OCI-LY1 (cell line): ENCODE data around the gene SGCD.

Source experiments
- H2AFZ ChIP-seq: fragments of 200-600 bp; sonication (generic), shearing (Covaris generic); 2 replicates; pipeline ENCODE4 v1.6.0; 2014; ENCODE audit warnings: antibody characterized with exemption, mild to moderate bottlenecking, low read length
- H3F3A ChIP-seq: fragments of 200-600 bp; sonication (generic), shearing (Covaris generic); 2 replicates; pipeline ENCODE4 v1.6.0; 2014; ENCODE audit warnings: mild to moderate bottlenecking, antibody characterized with exemption, low read length, moderate library complexity; ENCODE audit not compliant: insufficient read depth
- H3K27ac ChIP-seq: fragments of 200-600 bp; sonication (generic); 2 replicates; pipeline ENCODE4 v1.5.1; 2014; ENCODE audit warnings: low read length, mixed run types, mild to moderate bottlenecking, low read depth; ENCODE audit not compliant: poor library complexity, severe bottlenecking
- H3K27me3 ChIP-seq: fragments of 200-600 bp; sonication (generic); 2 replicates; pipeline ENCODE4 v1.6.0; 2014; ENCODE audit warnings: antibody characterized with exemption, mild to moderate bottlenecking, low read length, moderate library complexity; ENCODE audit not compliant: insufficient read depth
- H3K36me3 ChIP-seq: fragments of 200-600 bp; sonication (generic); 2 replicates; pipeline ENCODE4 v1.6.1; 2014; ENCODE audit warnings: mild to moderate bottlenecking, antibody characterized with exemption, low read length, moderate library complexity, mixed read lengths; ENCODE audit not compliant: insufficient read depth
- H3K4me1 ChIP-seq: fragments of 200-600 bp; sonication (generic); 2 replicates; pipeline ENCODE4 v1.5.1; 2014; ENCODE audit warnings: mild to moderate bottlenecking, low read length, moderate library complexity; ENCODE audit not compliant: insufficient read depth, severe bottlenecking
- H3K4me2 ChIP-seq: fragments of 200-600 bp; sonication (generic), shearing (Covaris generic); 2 replicates; pipeline ENCODE4 v1.6.1; 2014; ENCODE audit warnings: low read length
- H3K4me3 ChIP-seq: fragments of 200-600 bp; sonication (generic); 2 replicates; pipeline ENCODE4 v1.5.1; 2014; ENCODE audit warnings: low read length, low read depth, mild to moderate bottlenecking, mixed read lengths; ENCODE audit not compliant: poor library complexity, severe bottlenecking
- H3K79me2 ChIP-seq: fragments of 200-600 bp; shearing (Covaris generic); 2 replicates; pipeline ENCODE4 v1.6.1; 2016; ENCODE audit warnings: mixed run types, low read length, mixed read lengths; ENCODE audit not compliant: insufficient read depth
- H3K9ac ChIP-seq: fragments of 200-600 bp; sonication (generic), shearing (Covaris generic); 2 replicates; pipeline ENCODE4 v1.6.1; 2014; ENCODE audit warnings: mild to moderate bottlenecking, low read length, mixed read lengths
- H3K9me2 ChIP-seq: fragments of 200-600 bp; sonication (generic), shearing (Covaris generic); 2 replicates; pipeline ENCODE4 v1.6.1; 2014; ENCODE audit warnings: low read depth, mild to moderate bottlenecking, low read length, mixed read lengths
- H3K9me3 ChIP-seq: fragments of 200-600 bp; shearing (Covaris generic); 2 replicates; pipeline ENCODE4 v1.6.1; 2014; ENCODE audit warnings: low read length, mixed read lengths
- H4K20me1 ChIP-seq: fragments of 200-600 bp; sonication (generic), shearing (Covaris generic); 2 replicates; pipeline ENCODE4 v1.6.0; 2016; ENCODE audit warnings: mild to moderate bottlenecking, low read length; ENCODE audit not compliant: insufficient read depth
- CTCF ChIP-seq: fragments of 200-600 bp; sonication (generic), shearing (Covaris generic); IDR thresholded peaks from 2 replicates; pipeline ENCODE4 v1.5.1; 2017; ENCODE audit warnings: mild to moderate bottlenecking, antibody characterized with exemption, low read length, moderate library complexity, mixed read lengths
- EZH2 ChIP-seq: fragments of 200-600 bp; sonication (generic), shearing (Covaris generic); IDR thresholded peaks from 2 replicates; pipeline ENCODE4 v1.8.0; 2017; ENCODE audit warnings: borderline replicate concordance, mixed run types, mild to moderate bottlenecking, antibody characterized with exemption, low read length, moderate library complexity, mixed read lengths

Gene SGCD

GRCh38 chr5:156541582-156541981 lies 214.6 kb downstream of the SGCD start:
- H3K27me3 ChIP-seq: no peaks in the 10 kb centered on the region
- no peaks in the 10 kb centered on the region for H3K9me2 ChIP-seq
- no peaks in the 10 kb centered on the region for H3K4me1 ChIP-seq
- H3K79me2 ChIP-seq: no peaks in the 10 kb centered on the region
- H3K9ac ChIP-seq: no peak overlapping the region
- no peaks in the 10 kb centered on the region for H4K20me1 ChIP-seq
- no peaks in the 10 kb centered on the region for H3K36me3 ChIP-seq
- H3K27ac ChIP-seq: no peak overlapping the region
- no peaks in the 10 kb centered on the region for H3F3A ChIP-seq
- TF ChIP-seq EZH2: no peak
- TF ChIP-seq CTCF: no peak
- no peak overlapping the region for H3K4me3 ChIP-seq
- no peak overlapping the region for H3K4me2 ChIP-seq
- H2AFZ ChIP-seq: no peak overlapping the region
- no peaks in the 10 kb centered on the region for H3K9me3 ChIP-seq

- no peaks in the 10 kb centered on the region for H3K9me3 ChIP-seq
- no peak overlapping the region for H3K27ac ChIP-seq
- H3K9me2 ChIP-seq: no peaks in the 10 kb centered on the region
- no peak overlapping the region for H3K9ac ChIP-seq
- no peaks in the 10 kb centered on the region for H3K36me3 ChIP-seq
- H3K79me2 ChIP-seq: no peaks in the 10 kb centered on the region
- H3K27me3 ChIP-seq: no peaks in the 10 kb centered on the region
- H3F3A ChIP-seq: no peaks in the 10 kb centered on the region
- no peaks in the 10 kb centered on the region for H4K20me1 ChIP-seq
- no peak overlapping the region for H3K4me2 ChIP-seq
- no peaks in the 10 kb centered on the region for H3K4me1 ChIP-seq
- TF ChIP-seq EZH2: no peak
- TF ChIP-seq CTCF: no peak
- no peak overlapping the region for H3K4me3 ChIP-seq
- no peak overlapping the region for H2AFZ ChIP-seq
Measured at GRCh38 chr5:156543348-156544145, 216.6 kb downstream of the SGCD start.

- no peaks in the 10 kb centered on the region for H3K9me3 ChIP-seq
- H3K27me3 ChIP-seq: no peaks in the 10 kb centered on the region
- no peak overlapping the region for H3K4me3 ChIP-seq
- no peaks in the 10 kb centered on the region for H3K4me1 ChIP-seq
- no peaks in the 10 kb centered on the region for H3K9me2 ChIP-seq
- H3K4me2 ChIP-seq: no peak overlapping the region
- TF ChIP-seq CTCF: no peak
- TF ChIP-seq EZH2: no peak
- H3K9ac ChIP-seq: no peak overlapping the region
- H2AFZ ChIP-seq: no peak overlapping the region
- H3F3A ChIP-seq: no peaks in the 10 kb centered on the region
- no peaks in the 10 kb centered on the region for H3K79me2 ChIP-seq
- no peaks in the 10 kb centered on the region for H4K20me1 ChIP-seq
- H3K36me3 ChIP-seq: no peaks in the 10 kb centered on the region
- H3K27ac ChIP-seq: no peak overlapping the region
Measured at GRCh38 chr5:156552855-156553358, 225.9 kb downstream of the SGCD start.
